SU-DHL-6 (cell line): ENCODE measurements around the gene ALS2.

Experiments
- EZH2phosphoT487 ChIP-seq: fragments of 200-600 bp; sonication (generic), shearing (Covaris generic); conservative IDR thresholded peaks from 2 replicates; pipeline ENCODE4 v1.6.1; 2018; ENCODE audit warnings: mild to moderate bottlenecking, antibody characterized with exemption, low read length, moderate library complexity, mixed read lengths
- TF ChIP-seq, protein P1 (sequence below): fragments of 200-600 bp; sonication (generic); IDR thresholded peaks from one replicate; pipeline ENCODE4 v1.5.1; 2017; ENCODE audit warnings: antibody characterized with exemption, mild to moderate bottlenecking, low read length, moderate library complexity; ENCODE audit not compliant: insufficient read depth, poor library complexity, severe bottlenecking

DNA sequence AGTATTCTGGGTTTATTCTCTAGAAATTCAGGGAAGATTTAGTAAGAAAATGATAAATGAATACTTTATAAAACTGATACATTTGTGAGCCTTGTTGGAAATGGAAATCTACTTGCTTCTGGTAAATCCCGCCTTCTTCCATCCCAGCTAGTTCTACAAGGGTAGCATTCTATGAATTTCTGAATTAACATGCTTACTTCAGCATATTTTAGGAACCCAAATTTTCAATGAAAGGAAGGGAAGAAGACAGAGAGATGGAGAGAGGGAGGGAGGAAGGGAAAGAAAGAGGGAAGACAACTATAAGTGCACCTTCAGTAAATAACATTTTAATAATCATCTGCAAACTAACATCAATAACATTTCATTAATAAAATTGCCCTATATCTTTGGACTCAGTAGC is 110.9 kb downstream of the ALS2 start:
- TF ChIP-seq, protein P1, sequence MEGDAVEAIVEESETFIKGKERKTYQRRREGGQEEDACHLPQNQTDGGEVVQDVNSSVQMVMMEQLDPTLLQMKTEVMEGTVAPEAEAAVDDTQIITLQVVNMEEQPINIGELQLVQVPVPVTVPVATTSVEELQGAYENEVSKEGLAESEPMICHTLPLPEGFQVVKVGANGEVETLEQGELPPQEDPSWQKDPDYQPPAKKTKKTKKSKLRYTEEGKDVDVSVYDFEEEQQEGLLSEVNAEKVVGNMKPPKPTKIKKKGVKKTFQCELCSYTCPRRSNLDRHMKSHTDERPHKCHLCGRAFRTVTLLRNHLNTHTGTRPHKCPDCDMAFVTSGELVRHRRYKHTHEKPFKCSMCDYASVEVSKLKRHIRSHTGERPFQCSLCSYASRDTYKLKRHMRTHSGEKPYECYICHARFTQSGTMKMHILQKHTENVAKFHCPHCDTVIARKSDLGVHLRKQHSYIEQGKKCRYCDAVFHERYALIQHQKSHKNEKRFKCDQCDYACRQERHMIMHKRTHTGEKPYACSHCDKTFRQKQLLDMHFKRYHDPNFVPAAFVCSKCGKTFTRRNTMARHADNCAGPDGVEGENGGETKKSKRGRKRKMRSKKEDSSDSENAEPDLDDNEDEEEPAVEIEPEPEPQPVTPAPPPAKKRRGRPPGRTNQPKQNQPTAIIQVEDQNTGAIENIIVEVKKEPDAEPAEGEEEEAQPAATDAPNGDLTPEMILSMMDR = no peak
- no peak for TF ChIP-seq EZH2phosphoT487
